DOHH2 (cell line): ENCODE data around the gene MCC.

Experiments used
- H3F3A ChIP-seq: fragments of 200-600 bp; sonication (generic), shearing (Covaris generic); 2 replicates; pipeline ENCODE4 v1.6.0; 2016; ENCODE audit warnings: antibody characterized with exemption, mild to moderate bottlenecking; ENCODE audit not compliant: control insufficient read depth, insufficient read depth
- H3K27ac ChIP-seq: fragments of 200-600 bp; sonication (generic); 2 replicates; pipeline ENCODE4 v1.5.1; 2014; ENCODE audit warnings: low read depth, mild to moderate bottlenecking, low read length, moderate library complexity
- H3K27me3 ChIP-seq: fragments of 200-600 bp; sonication (generic); 2 replicates; pipeline ENCODE4 v1.6.1; 2014; ENCODE audit warnings: mild to moderate bottlenecking, low read length, mixed read lengths; ENCODE audit not compliant: control insufficient read depth
- H3K36me3 ChIP-seq: fragments of 200-600 bp; sonication (generic); 2 replicates; pipeline ENCODE4 v1.6.1; 2014; ENCODE audit warnings: mild to moderate bottlenecking, low read length, moderate library complexity, mixed read lengths; ENCODE audit not compliant: control insufficient read depth
- H3K4me1 ChIP-seq: fragments of 200-600 bp; sonication (generic); 2 replicates; pipeline ENCODE4 v1.6.1; 2014; ENCODE audit warnings: mild to moderate bottlenecking, low read length, mixed read lengths; ENCODE audit not compliant: control insufficient read depth
- H3K4me2 ChIP-seq: fragments of 200-600 bp; sonication (generic); 2 replicates; pipeline ENCODE4 v1.6.0; 2014; ENCODE audit warnings: mild to moderate bottlenecking, low read length, moderate library complexity
- H3K4me3 ChIP-seq: fragments of 200-600 bp; sonication (generic); 2 replicates; pipeline ENCODE4 v1.5.1; 2014; ENCODE audit warnings: mild to moderate bottlenecking, low read length, mixed read lengths
- H3K79me2 ChIP-seq: fragments of 200-600 bp; sonication (generic); 2 replicates; pipeline ENCODE4 v1.6.1; 2014; ENCODE audit warnings: mild to moderate bottlenecking, low read length, mixed read lengths; ENCODE audit not compliant: control insufficient read depth
- H3K9me2 ChIP-seq: fragments of 200-600 bp; sonication (generic); replicated peaks from 2 replicates; pipeline ENCODE4 v1.6.1; 2014; ENCODE audit warnings: mild to moderate bottlenecking, low read length, mixed read lengths; ENCODE audit not compliant: control insufficient read depth
- H3K9me3 ChIP-seq: fragments of 200-600 bp; sonication (generic); 2 replicates; pipeline ENCODE4 v1.6.1; 2014; ENCODE audit warnings: antibody characterized with exemption, low read length, mixed read lengths; ENCODE audit not compliant: control insufficient read depth, insufficient read depth
- H4K20me1 ChIP-seq: fragments of 200-600 bp; sonication (generic); 2 replicates; pipeline ENCODE4 v1.6.0; 2014; ENCODE audit warnings: low read depth, mild to moderate bottlenecking, antibody characterized with exemption, low read length, moderate library complexity; ENCODE audit not compliant: control insufficient read depth, insufficient read depth
- CTCF ChIP-seq: fragments of 200-600 bp; sonication (generic); IDR thresholded peaks from one replicate; pipeline ENCODE4 v1.5.1; 2014; ENCODE audit warnings: antibody characterized with exemption, mild to moderate bottlenecking, low read depth, low read length; ENCODE audit not compliant: poor library complexity, severe bottlenecking
- EZH2phosphoT487 ChIP-seq: fragments of 200-600 bp; sonication (generic); IDR thresholded peaks from 2 replicates; pipeline ENCODE4 v1.6.1; 2017; ENCODE audit warnings: borderline replicate concordance, mild to moderate bottlenecking, antibody characterized with exemption, low read length, moderate library complexity, mixed read lengths

Gene MCC

GRCh38 chr5:113177225-113177624, 311.0 kb downstream of the MCC start:
- Histone ChIP-seq H3K79me2 (no peaks in the 10 kb centered on the region), H3K4me1 (no peaks in the 10 kb centered on the region), H4K20me1 (no peaks in the 10 kb centered on the region), H3K9me2 (no peaks in the 10 kb centered on the region), H3K36me3 (no peaks in the 10 kb centered on the region), H3K27me3 (peaks cover 4% of the 10 kb centered on the region; the same call in 1 of the 2 replicates), H3F3A (no peaks in the 10 kb centered on the region), H3K4me3 (no peak overlapping the region), H3K4me2 (no peak overlapping the region), H3K9me3 (no peaks in the 10 kb centered on the region), H3K27ac (no peak overlapping the region)
- TF ChIP-seq EZH2phosphoT487: no peak
- no peak for TF ChIP-seq CTCF

GRCh38 chr5:113176734-113177133, 311.5 kb downstream of the MCC start:
- Histone ChIP-seq H3K27me3 (peaks cover 4% of the 10 kb centered on the region; the same call in 1 of the 2 replicates), H3K9me3 (no peaks in the 10 kb centered on the region), H3K27ac (no peak overlapping the region), H3K4me1 (no peaks in the 10 kb centered on the region), H4K20me1 (no peaks in the 10 kb centered on the region), H3F3A (no peaks in the 10 kb centered on the region), H3K79me2 (no peaks in the 10 kb centered on the region), H3K36me3 (no peaks in the 10 kb centered on the region), H3K4me2 (no peak overlapping the region), H3K4me3 (no peak overlapping the region), H3K9me2 (no peaks in the 10 kb centered on the region)
- TF ChIP-seq EZH2phosphoT487: no peak
- TF ChIP-seq CTCF: no peak

GRCh38 chr5:113176196-113176595, 312.1 kb downstream of the MCC start:
- Histone ChIP-seq H3K9me3 (no peaks in the 10 kb centered on the region), H3K79me2 (no peaks in the 10 kb centered on the region)

More at GRCh38 chr5:113176196-113176595, 312.1 kb downstream of the MCC start:
- H3K4me1 ChIP-seq: no peaks in the 10 kb centered on the region
- no peaks in the 10 kb centered on the region for H3F3A ChIP-seq
- no peak for TF ChIP-seq EZH2phosphoT487
- no peak for TF ChIP-seq CTCF
- H3K27ac ChIP-seq: no peak overlapping the region
- no peaks in the 10 kb centered on the region for H4K20me1 ChIP-seq
- H3K4me2 ChIP-seq: no peak overlapping the region
- H3K27me3 ChIP-seq: peaks cover 4% of the 10 kb centered on the region; the same call in 1 of the 2 replicates
- no peak overlapping the region for H3K4me3 ChIP-seq
- H3K36me3 ChIP-seq: no peaks in the 10 kb centered on the region
- H3K9me2 ChIP-seq: no peaks in the 10 kb centered on the region
